Liver (tissue), 3 donors: ENCODE measurements around the gene TEK.

Experiments
- EGR1 ChIP-seq, 2 donors: IDR thresholded peaks; 2 replicates each; pipeline ENCODE4 v1.6.1; 2016 to 2018; ENCODE audit warnings: antibody characterized with exemption in 2 of 2, low read depth in 2 of 2
- FOXA2 ChIP-seq: IDR thresholded peaks from 2 replicates; pipeline ENCODE4 v1.6.1; 2016; ENCODE audit warnings: antibody characterized with exemption
- GABPA ChIP-seq, 2 donors: IDR thresholded peaks in 1 of 2; conservative IDR thresholded peaks in 1 of 2; 2 replicates each; pipeline ENCODE4 v1.6.1; 2016; ENCODE audit warnings: antibody characterized with exemption in 2 of 2, mild to moderate bottlenecking in 1 of 2, moderate library complexity in 1 of 2
- JUND ChIP-seq, 2 donors: IDR thresholded peaks; 2 replicates each; pipeline ENCODE4 v1.6.1; 2016; ENCODE audit warnings: antibody characterized with exemption in 2 of 2
- NR2F2 ChIP-seq: IDR thresholded peaks from 2 replicates; pipeline ENCODE4 v1.6.1; 2016; ENCODE audit warnings: antibody characterized with exemption
- RAD21 ChIP-seq, 2 donors: IDR thresholded peaks; 2 replicates each; pipeline ENCODE4 v1.6.1; 2016; ENCODE audit warnings: antibody characterized with exemption in 2 of 2, mild to moderate bottlenecking in 2 of 2
- SP1 ChIP-seq: IDR thresholded peaks from 2 replicates; pipeline ENCODE4 v1.6.1; 2018; ENCODE audit warnings: antibody characterized with exemption, mild to moderate bottlenecking
- TAF1 ChIP-seq: conservative IDR thresholded peaks from 2 replicates; pipeline ENCODE4 v1.6.1; 2016; ENCODE audit warnings: antibody characterized with exemption, mild to moderate bottlenecking
- YY1 ChIP-seq: IDR thresholded peaks from 2 replicates; pipeline ENCODE4 v1.6.1; 2016; ENCODE audit warnings: antibody characterized with exemption, mild to moderate bottlenecking
- TF ChIP-seq, protein P1 (sequence below): fragments of 150-350 bp; IDR thresholded peaks from 2 replicates; pipeline ENCODE4 v1.5.1; 2017; ENCODE audit warnings: improper control_type of control experiment, low read depth, low read length; ENCODE audit not compliant: missing input control
- TF ChIP-seq, protein P2 (sequence below): IDR thresholded peaks from 2 replicates; pipeline ENCODE4 v1.6.1; 2016; ENCODE audit warnings: antibody characterized with exemption
- TF ChIP-seq, protein P3 (sequence below): IDR thresholded peaks from 2 replicates; pipeline ENCODE4 v1.6.1; 2016; ENCODE audit warnings: antibody characterized with exemption, mild to moderate bottlenecking
- TF ChIP-seq, protein P4 (sequence below): IDR thresholded peaks from 2 replicates; pipeline ENCODE4 v1.6.1; 2016; ENCODE audit warnings: antibody characterized with exemption
- TF ChIP-seq, protein P5 (sequence below): IDR thresholded peaks from 2 replicates; pipeline ENCODE4 v1.6.1; 2016; ENCODE audit warnings: antibody characterized with exemption
- donor health status: healthy.
- donor health status: healthy.

DNA sequence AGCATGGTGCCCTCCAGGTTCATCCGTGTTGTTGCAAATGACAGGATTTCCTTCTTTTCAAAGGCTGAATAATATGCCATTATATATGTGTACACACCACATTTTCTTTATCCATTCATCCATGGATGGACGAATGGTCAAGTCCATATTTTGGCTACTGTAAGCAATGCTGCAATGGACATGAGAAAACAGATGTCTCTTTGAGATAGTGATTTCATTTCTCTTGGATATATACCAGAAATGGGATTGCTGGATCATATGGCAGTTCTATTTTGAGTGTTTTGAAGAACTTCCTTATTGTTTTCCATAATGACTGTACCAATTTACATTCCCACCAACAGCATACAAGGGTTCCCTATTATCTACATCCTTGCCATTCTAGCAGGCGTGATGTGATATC is 67.9 kb downstream of the TEK start:
- TF ChIP-seq, protein P1, sequence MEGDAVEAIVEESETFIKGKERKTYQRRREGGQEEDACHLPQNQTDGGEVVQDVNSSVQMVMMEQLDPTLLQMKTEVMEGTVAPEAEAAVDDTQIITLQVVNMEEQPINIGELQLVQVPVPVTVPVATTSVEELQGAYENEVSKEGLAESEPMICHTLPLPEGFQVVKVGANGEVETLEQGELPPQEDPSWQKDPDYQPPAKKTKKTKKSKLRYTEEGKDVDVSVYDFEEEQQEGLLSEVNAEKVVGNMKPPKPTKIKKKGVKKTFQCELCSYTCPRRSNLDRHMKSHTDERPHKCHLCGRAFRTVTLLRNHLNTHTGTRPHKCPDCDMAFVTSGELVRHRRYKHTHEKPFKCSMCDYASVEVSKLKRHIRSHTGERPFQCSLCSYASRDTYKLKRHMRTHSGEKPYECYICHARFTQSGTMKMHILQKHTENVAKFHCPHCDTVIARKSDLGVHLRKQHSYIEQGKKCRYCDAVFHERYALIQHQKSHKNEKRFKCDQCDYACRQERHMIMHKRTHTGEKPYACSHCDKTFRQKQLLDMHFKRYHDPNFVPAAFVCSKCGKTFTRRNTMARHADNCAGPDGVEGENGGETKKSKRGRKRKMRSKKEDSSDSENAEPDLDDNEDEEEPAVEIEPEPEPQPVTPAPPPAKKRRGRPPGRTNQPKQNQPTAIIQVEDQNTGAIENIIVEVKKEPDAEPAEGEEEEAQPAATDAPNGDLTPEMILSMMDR, result no peak
- TF ChIP-seq FOXA2 (no peak), EGR1 (IDR thresholded peaks at IDR 0.05; ENCODE audit: low read depth in 2 of 2) (no peak), RAD21 (IDR thresholded peaks at IDR 0.05) (no peak), JUND (IDR thresholded peaks at IDR 0.05) (no peak), GABPA (IDR thresholded peaks at IDR 0.05 in 1 of 2, conservative IDR thresholded peaks at IDR 0.05 in 1 of 2) (no peak), TAF1 (no peak), SP1 (no peak), NR2F2 (no peak), YY1 (no peak)
- TF ChIP-seq, protein P2, sequence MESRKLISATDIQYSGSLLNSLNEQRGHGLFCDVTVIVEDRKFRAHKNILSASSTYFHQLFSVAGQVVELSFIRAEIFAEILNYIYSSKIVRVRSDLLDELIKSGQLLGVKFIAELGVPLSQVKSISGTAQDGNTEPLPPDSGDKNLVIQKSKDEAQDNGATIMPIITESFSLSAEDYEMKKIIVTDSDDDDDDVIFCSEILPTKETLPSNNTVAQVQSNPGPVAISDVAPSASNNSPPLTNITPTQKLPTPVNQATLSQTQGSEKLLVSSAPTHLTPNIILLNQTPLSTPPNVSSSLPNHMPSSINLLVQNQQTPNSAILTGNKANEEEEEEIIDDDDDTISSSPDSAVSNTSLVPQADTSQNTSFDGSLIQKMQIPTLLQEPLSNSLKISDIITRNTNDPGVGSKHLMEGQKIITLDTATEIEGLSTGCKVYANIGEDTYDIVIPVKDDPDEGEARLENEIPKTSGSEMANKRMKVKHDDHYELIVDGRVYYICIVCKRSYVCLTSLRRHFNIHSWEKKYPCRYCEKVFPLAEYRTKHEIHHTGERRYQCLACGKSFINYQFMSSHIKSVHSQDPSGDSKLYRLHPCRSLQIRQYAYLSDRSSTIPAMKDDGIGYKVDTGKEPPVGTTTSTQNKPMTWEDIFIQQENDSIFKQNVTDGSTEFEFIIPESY, result no peak
- TF ChIP-seq, protein P3, sequence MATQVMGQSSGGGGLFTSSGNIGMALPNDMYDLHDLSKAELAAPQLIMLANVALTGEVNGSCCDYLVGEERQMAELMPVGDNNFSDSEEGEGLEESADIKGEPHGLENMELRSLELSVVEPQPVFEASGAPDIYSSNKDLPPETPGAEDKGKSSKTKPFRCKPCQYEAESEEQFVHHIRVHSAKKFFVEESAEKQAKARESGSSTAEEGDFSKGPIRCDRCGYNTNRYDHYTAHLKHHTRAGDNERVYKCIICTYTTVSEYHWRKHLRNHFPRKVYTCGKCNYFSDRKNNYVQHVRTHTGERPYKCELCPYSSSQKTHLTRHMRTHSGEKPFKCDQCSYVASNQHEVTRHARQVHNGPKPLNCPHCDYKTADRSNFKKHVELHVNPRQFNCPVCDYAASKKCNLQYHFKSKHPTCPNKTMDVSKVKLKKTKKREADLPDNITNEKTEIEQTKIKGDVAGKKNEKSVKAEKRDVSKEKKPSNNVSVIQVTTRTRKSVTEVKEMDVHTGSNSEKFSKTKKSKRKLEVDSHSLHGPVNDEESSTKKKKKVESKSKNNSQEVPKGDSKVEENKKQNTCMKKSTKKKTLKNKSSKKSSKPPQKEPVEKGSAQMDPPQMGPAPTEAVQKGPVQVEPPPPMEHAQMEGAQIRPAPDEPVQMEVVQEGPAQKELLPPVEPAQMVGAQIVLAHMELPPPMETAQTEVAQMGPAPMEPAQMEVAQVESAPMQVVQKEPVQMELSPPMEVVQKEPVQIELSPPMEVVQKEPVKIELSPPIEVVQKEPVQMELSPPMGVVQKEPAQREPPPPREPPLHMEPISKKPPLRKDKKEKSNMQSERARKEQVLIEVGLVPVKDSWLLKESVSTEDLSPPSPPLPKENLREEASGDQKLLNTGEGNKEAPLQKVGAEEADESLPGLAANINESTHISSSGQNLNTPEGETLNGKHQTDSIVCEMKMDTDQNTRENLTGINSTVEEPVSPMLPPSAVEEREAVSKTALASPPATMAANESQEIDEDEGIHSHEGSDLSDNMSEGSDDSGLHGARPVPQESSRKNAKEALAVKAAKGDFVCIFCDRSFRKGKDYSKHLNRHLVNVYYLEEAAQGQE, result no peak
- TF ChIP-seq, protein P4, sequence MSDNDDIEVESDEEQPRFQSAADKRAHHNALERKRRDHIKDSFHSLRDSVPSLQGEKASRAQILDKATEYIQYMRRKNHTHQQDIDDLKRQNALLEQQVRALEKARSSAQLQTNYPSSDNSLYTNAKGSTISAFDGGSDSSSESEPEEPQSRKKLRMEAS, result no peak
- TF ChIP-seq, protein P5, sequence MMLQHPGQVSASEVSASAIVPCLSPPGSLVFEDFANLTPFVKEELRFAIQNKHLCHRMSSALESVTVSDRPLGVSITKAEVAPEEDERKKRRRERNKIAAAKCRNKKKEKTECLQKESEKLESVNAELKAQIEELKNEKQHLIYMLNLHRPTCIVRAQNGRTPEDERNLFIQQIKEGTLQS, result no peak
